ENCODE results near the gene MRS2. TPM values are rescaled to one million over a fixed set of nuclear protein-coding genes. Genes with fewer than 3 reads are reported as not detected.
"Not testable (repeated sequence)": the region's sequence is repeated elsewhere in the genome, so short reads cannot be mapped to it uniquely, and the experiment has no call there.

Gene MRS2
- total RNA-seq, 1 donor from 2014 or later = 43.2 TPM

GRCh38 chr6:24403501-24403824, 727 bp downstream of the MRS2 start:
- Mint-ChIP-seq H3K36me3 (peaks cover 11% of the 10 kb centered on the region), H3K9me3 (no peaks in the 10 kb centered on the region), H3K27me3 (peaks cover 21% of the 10 kb centered on the region), H3K27ac (peak overlapping the region; percentile 74), H3K4me3 (peak overlapping the region; percentile 96), H3K4me1 (ENCODE audit: unreplicated experiment) (peaks cover 25% of the 10 kb centered on the region)
- DNase-seq (ENCODE audit: extremely low spot score, unreplicated experiment) = no peak
- TF ChIP-seq CTCF (conservative IDR thresholded peaks at IDR 0.05) = no peak

- H3K4me1 Mint-ChIP-seq (ENCODE audit: unreplicated experiment) = peaks cover 25% of the 10 kb centered on the region
- H3K27me3 Mint-ChIP-seq = peaks cover 7% of the 10 kb centered on the region
- peaks cover 12% of the 10 kb centered on the region for H3K36me3 Mint-ChIP-seq
- DNase-seq (ENCODE audit: extremely low spot score, unreplicated experiment) = no peak
- no peak overlapping the region for H3K27ac Mint-ChIP-seq
- H3K4me3 Mint-ChIP-seq = peak overlapping the region; percentile 59
- TF ChIP-seq CTCF (conservative IDR thresholded peaks at IDR 0.05) = no peak
- no peaks in the 10 kb centered on the region for H3K9me3 Mint-ChIP-seq
Observed at GRCh38 chr6:24405262-24405661, 2.5 kb downstream of the MRS2 start.

GRCh38 chr6:24408719-24409410, 6.1 kb downstream of the MRS2 start:
- Mint-ChIP-seq H3K36me3 (peaks cover 28% of the 10 kb centered on the region), H3K27me3 (no peaks in the 10 kb centered on the region), H3K4me3 (no peak overlapping the region), H3K27ac (no peak overlapping the region), H3K9me3 (no peaks in the 10 kb centered on the region), H3K4me1 (ENCODE audit: unreplicated experiment) (peaks cover 12% of the 10 kb centered on the region)
- DNase-seq (ENCODE audit: extremely low spot score, unreplicated experiment) = no peak
- no peak for TF ChIP-seq CTCF (conservative IDR thresholded peaks at IDR 0.05)

GRCh38 chr6:24410622-24411021, 7.9 kb downstream of the MRS2 start:
- Mint-ChIP-seq H3K36me3 (peaks cover 27% of the 10 kb centered on the region), H3K27ac (no peak overlapping the region), H3K27me3 (no peaks in the 10 kb centered on the region), H3K9me3 (no peaks in the 10 kb centered on the region), H3K4me3 (no peak overlapping the region), H3K4me1 (ENCODE audit: unreplicated experiment) (no peaks in the 10 kb centered on the region)
- no peak for TF ChIP-seq CTCF (conservative IDR thresholded peaks at IDR 0.05)
- DNase-seq (ENCODE audit: extremely low spot score, unreplicated experiment) = no peak

- Mint-ChIP-seq H3K4me1 (ENCODE audit: unreplicated experiment) (no peaks in the 10 kb centered on the region), H3K4me3 (no peak overlapping the region), H3K36me3 (peaks cover 31% of the 10 kb centered on the region)
Observed at GRCh38 chr6:24412294-24412693, 9.6 kb downstream of the MRS2 start.

GRCh38 chr6:24414531-24414930, 11.8 kb downstream of the MRS2 start:
- H3K36me3 Mint-ChIP-seq = peaks cover 36% of the 10 kb centered on the region
- not testable (repeated sequence) for H3K9me3 Mint-ChIP-seq; DNase-seq (ENCODE audit: extremely low spot score, unreplicated experiment); H3K27ac Mint-ChIP-seq; H3K4me1 Mint-ChIP-seq (ENCODE audit: unreplicated experiment); H3K27me3 Mint-ChIP-seq; H3K4me3 Mint-ChIP-seq

More at GRCh38 chr6:24412294-24412693, 9.6 kb downstream of the MRS2 start:
- DNase-seq (ENCODE audit: extremely low spot score, unreplicated experiment) = no peak
- H3K27me3 Mint-ChIP-seq = no peaks in the 10 kb centered on the region
- TF ChIP-seq CTCF (conservative IDR thresholded peaks at IDR 0.05) = no peak
- no peaks in the 10 kb centered on the region for H3K9me3 Mint-ChIP-seq
- H3K27ac Mint-ChIP-seq = no peak overlapping the region
